GM12878 (cell line): ENCODE measurements around the gene TMTC1.

Experiments used
- CBX5 ChIP-seq: sonication (generic); IDR thresholded peaks from 2 replicates; pipeline ENCODE4 v1.6.1; 2016; ENCODE audit warnings: low read depth, moderate library complexity, mild to moderate bottlenecking, inconsistent platforms
- CEBPB ChIP-seq, 2 experiments: fragments of 150-350 bp in 1 of 2; IDR thresholded peaks; 2 replicates each; pipeline ENCODE4 v1.6.1; 2012 to 2014; ENCODE audit warnings: low read depth in 2 of 2, low read length in 2 of 2, borderline replicate concordance in 1 of 2, inconsistent platforms in 1 of 2
- CHD2 ChIP-seq: IDR thresholded peaks from 2 replicates; pipeline ENCODE4 v1.6.1; 2011; ENCODE audit warnings: low read depth, low read length, improper control_type of control experiment, borderline replicate concordance
- EZH2 ChIP-seq: IDR thresholded peaks from 2 replicates; pipeline ENCODE4 v1.6.1; 2012; ENCODE audit warnings: low read depth, mild to moderate bottlenecking, control low read depth, inconsistent platforms, low read length, borderline replicate concordance; ENCODE audit not compliant: control insufficient read depth
- MEF2B ChIP-seq: fragments of 450-650 bp; IDR thresholded peaks from 2 replicates; pipeline ENCODE4 v1.6.1; 2018; ENCODE audit warnings: mild to moderate bottlenecking, moderate library complexity; ENCODE audit not compliant: partially characterized antibody, poor library complexity, severe bottlenecking
- POLR2AphosphoS5 ChIP-seq: IDR thresholded peaks from 2 replicates; pipeline ENCODE4 v1.6.1; 2011; ENCODE audit warnings: mild to moderate bottlenecking, low read length, inconsistent platforms
- SP1 ChIP-seq: IDR thresholded peaks from one replicate; pipeline ENCODE4 v1.6.1; 2011; ENCODE audit warnings: low read depth, low read length
- TAF1 ChIP-seq: IDR thresholded peaks from 2 replicates; pipeline ENCODE4 v1.6.1; 2011; ENCODE audit warnings: mild to moderate bottlenecking, low read depth, low read length, borderline replicate concordance
- YY1 ChIP-seq: IDR thresholded peaks from 2 replicates; pipeline ENCODE4 v1.6.1; 2011; ENCODE audit warnings: low read depth, mild to moderate bottlenecking, low read length
- TF ChIP-seq, protein P1 (sequence below): fragments of 150-350 bp; IDR thresholded peaks from 2 replicates; pipeline ENCODE4 v1.6.1; 2016; ENCODE audit warnings: low read depth, low read length
- TF ChIP-seq, protein P2 (sequence below), 3 experiments: IDR thresholded peaks in 2 of 3; conservative IDR thresholded peaks in 1 of 3; 2 replicates each; pipeline ENCODE4 v1.5.1; 2011; ENCODE audit warnings: low read depth in 3 of 3, low read length in 3 of 3, mild to moderate bottlenecking in 3 of 3, control low read depth in 2 of 3, moderate library complexity in 2 of 3, inconsistent platforms in 1 of 3, mixed read lengths in 1 of 3; ENCODE audit not compliant: control insufficient read depth in 2 of 3, insufficient read depth in 1 of 3; ENCODE audit errors: extremely low read depth in 1 of 3
- TF ChIP-seq, protein P3 (sequence below): fragments of 450-650 bp; IDR thresholded peaks from 2 replicates; pipeline ENCODE4 v1.6.1; 2017; ENCODE audit warnings: mild to moderate bottlenecking, low read depth, inconsistent platforms; ENCODE audit not compliant: poor library complexity, severe bottlenecking
- TF ChIP-seq, protein P4 (sequence below): IDR thresholded peaks from 2 replicates; pipeline ENCODE4 v1.6.1; 2011; ENCODE audit warnings: low read depth, low read length, improper control_type of control experiment, borderline replicate concordance

DNA sequence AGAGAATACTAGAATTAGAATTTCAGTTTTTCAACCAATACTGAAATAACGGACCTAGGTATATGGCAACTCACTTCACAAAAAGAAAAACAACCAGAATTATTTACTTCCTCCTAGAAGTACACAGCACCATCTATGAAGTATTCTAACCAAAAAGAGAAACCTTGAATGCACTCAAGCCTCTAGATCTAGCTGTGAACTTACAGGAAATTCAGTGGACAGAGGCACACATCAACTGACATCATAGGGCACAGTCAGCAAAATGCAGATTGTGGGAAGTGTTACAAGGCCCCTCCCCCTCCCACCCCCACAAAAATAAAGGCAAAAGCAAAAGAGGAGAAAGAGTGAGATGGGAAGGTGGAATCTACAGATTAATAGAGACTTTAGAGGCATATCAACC is 102.4 kb downstream of the TMTC1 start:
- TF ChIP-seq POLR2AphosphoS5, result no peak
- TF ChIP-seq CHD2, result no peak
- TF ChIP-seq YY1, result no peak
- TF ChIP-seq, protein P1, sequence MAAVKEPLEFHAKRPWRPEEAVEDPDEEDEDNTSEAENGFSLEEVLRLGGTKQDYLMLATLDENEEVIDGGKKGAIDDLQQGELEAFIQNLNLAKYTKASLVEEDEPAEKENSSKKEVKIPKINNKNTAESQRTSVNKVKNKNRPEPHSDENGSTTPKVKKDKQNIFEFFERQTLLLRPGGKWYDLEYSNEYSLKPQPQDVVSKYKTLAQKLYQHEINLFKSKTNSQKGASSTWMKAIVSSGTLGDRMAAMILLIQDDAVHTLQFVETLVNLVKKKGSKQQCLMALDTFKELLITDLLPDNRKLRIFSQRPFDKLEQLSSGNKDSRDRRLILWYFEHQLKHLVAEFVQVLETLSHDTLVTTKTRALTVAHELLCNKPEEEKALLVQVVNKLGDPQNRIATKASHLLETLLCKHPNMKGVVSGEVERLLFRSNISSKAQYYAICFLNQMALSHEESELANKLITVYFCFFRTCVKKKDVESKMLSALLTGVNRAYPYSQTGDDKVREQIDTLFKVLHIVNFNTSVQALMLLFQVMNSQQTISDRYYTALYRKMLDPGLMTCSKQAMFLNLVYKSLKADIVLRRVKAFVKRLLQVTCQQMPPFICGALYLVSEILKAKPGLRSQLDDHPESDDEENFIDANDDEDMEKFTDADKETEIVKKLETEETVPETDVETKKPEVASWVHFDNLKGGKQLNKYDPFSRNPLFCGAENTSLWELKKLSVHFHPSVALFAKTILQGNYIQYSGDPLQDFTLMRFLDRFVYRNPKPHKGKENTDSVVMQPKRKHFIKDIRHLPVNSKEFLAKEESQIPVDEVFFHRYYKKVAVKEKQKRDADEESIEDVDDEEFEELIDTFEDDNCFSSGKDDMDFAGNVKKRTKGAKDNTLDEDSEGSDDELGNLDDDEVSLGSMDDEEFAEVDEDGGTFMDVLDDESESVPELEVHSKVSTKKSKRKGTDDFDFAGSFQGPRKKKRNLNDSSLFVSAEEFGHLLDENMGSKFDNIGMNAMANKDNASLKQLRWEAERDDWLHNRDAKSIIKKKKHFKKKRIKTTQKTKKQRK, result no peak
- TF ChIP-seq, protein P2, sequence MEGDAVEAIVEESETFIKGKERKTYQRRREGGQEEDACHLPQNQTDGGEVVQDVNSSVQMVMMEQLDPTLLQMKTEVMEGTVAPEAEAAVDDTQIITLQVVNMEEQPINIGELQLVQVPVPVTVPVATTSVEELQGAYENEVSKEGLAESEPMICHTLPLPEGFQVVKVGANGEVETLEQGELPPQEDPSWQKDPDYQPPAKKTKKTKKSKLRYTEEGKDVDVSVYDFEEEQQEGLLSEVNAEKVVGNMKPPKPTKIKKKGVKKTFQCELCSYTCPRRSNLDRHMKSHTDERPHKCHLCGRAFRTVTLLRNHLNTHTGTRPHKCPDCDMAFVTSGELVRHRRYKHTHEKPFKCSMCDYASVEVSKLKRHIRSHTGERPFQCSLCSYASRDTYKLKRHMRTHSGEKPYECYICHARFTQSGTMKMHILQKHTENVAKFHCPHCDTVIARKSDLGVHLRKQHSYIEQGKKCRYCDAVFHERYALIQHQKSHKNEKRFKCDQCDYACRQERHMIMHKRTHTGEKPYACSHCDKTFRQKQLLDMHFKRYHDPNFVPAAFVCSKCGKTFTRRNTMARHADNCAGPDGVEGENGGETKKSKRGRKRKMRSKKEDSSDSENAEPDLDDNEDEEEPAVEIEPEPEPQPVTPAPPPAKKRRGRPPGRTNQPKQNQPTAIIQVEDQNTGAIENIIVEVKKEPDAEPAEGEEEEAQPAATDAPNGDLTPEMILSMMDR (IDR thresholded peaks at IDR 0.05 in 2 of 3, conservative IDR thresholded peaks at IDR 0.05 in 1 of 3; ENCODE audit: control insufficient read depth in 2 of 3, extremely low read depth in 1 of 3, insufficient read depth in 1 of 3, low read depth in 3 of 3, low read length in 3 of 3), result no peak
- no peak for TF ChIP-seq CBX5
- no peak for TF ChIP-seq MEF2B
- no peak for TF ChIP-seq SP1
- TF ChIP-seq EZH2, result no peak
- TF ChIP-seq, protein P3, sequence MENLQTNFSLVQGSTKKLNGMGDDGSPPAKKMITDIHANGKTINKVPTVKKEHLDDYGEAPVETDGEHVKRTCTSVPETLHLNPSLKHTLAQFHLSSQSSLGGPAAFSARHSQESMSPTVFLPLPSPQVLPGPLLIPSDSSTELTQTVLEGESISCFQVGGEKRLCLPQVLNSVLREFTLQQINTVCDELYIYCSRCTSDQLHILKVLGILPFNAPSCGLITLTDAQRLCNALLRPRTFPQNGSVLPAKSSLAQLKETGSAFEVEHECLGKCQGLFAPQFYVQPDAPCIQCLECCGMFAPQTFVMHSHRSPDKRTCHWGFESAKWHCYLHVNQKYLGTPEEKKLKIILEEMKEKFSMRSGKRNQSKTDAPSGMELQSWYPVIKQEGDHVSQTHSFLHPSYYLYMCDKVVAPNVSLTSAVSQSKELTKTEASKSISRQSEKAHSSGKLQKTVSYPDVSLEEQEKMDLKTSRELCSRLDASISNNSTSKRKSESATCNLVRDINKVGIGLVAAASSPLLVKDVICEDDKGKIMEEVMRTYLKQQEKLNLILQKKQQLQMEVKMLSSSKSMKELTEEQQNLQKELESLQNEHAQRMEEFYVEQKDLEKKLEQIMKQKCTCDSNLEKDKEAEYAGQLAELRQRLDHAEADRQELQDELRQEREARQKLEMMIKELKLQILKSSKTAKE, result no peak
- no peak for TF ChIP-seq CEBPB (IDR thresholded peaks at IDR 0.05; ENCODE audit: borderline replicate concordance in 1 of 2, low read depth in 2 of 2, low read length in 2 of 2)
- TF ChIP-seq TAF1, result no peak
- TF ChIP-seq, protein P4, sequence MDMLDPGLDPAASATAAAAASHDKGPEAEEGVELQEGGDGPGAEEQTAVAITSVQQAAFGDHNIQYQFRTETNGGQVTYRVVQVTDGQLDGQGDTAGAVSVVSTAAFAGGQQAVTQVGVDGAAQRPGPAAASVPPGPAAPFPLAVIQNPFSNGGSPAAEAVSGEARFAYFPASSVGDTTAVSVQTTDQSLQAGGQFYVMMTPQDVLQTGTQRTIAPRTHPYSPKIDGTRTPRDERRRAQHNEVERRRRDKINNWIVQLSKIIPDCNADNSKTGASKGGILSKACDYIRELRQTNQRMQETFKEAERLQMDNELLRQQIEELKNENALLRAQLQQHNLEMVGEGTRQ, result no peak
